ENCODE results near the gene GUCY1A2.

The GUCY1A2 gene

GRCh38 chr11:106990331-106990730 is 27.9 kb downstream of the GUCY1A2 start:
- H3K18ac ChIP-seq (ENCODE audit: low read length): no peak overlapping the region
- H4K12ac ChIP-seq (ENCODE audit: low read depth, low read length): no peak overlapping the region
- H3K23ac ChIP-seq (ENCODE audit: low read length): no peak overlapping the region
- H3K9me3 ChIP-seq (ENCODE audit: insufficient read depth, low read depth, low read length): no peaks in the 10 kb centered on the region
- no peaks in the 10 kb centered on the region for H3K79me2 ChIP-seq (ENCODE audit: control insufficient read depth, insufficient read depth, low read length, poor library complexity)
- no peak overlapping the region for H2BK12ac ChIP-seq (ENCODE audit: low read length)
- no peaks in the 10 kb centered on the region for H3K79me1 ChIP-seq (ENCODE audit: low read length)
- H3K4me2 ChIP-seq (ENCODE audit: low read length): no peak overlapping the region
- H2BK5ac ChIP-seq (ENCODE audit: low read depth, low read length, poor library complexity): no peak overlapping the region
- no peak overlapping the region for H2AFZ ChIP-seq (ENCODE audit: insufficient read depth, low read length, poor library complexity)
- no peaks in the 10 kb centered on the region for H3K36me3 ChIP-seq (ENCODE audit: control insufficient read depth in 1 of 2, insufficient read depth in 2 of 2, low read length in 2 of 2)
- no peak overlapping the region for H3K9ac ChIP-seq (ENCODE audit: low read length)
- no peak overlapping the region for H3K4me3 ChIP-seq (ENCODE audit: low read depth, low read length)
- no peak overlapping the region for H2AK5ac ChIP-seq (ENCODE audit: low read length)
- no peaks in the 10 kb centered on the region for H3K4me1 ChIP-seq (ENCODE audit: control insufficient read depth in 1 of 2, insufficient read depth in 2 of 2, low read length in 2 of 2)
- no peak overlapping the region for H3K27ac ChIP-seq (ENCODE audit: low read depth, low read length)
- H3K14ac ChIP-seq (ENCODE audit: low read length): no peak overlapping the region
- no peaks in the 10 kb centered on the region for H3K27me3 ChIP-seq (ENCODE audit: insufficient read depth, low read length)
- no peak overlapping the region for H3K4ac ChIP-seq (ENCODE audit: low read depth, low read length)
- no peak overlapping the region for H4K91ac ChIP-seq (ENCODE audit: low read depth, low read length)
- no peak overlapping the region for H2BK120ac ChIP-seq (ENCODE audit: insufficient read depth, low read length, poor library complexity)
- no peak for DNase-seq
- no peak overlapping the region for H4K8ac ChIP-seq (ENCODE audit: low read depth, low read length)
- no CpG with 5 or more reads among the region's 10 CpGs for WGBS (ENCODE audit: extremely low coverage, insufficient coverage, insufficient read length)

GRCh38 chr11:106989078-106989455 is 29.2 kb downstream of the GUCY1A2 start:
- no peak overlapping the region for H3K9ac ChIP-seq (ENCODE audit: low read length)
- H3K4ac ChIP-seq (ENCODE audit: low read depth, low read length): no peak overlapping the region
- H3K4me3 ChIP-seq (ENCODE audit: low read depth, low read length): no peak overlapping the region
- no peak overlapping the region for H3K18ac ChIP-seq (ENCODE audit: low read length)
- no peak overlapping the region for H3K23ac ChIP-seq (ENCODE audit: low read length)
- H4K91ac ChIP-seq (ENCODE audit: low read depth, low read length): no peak overlapping the region
- no peak overlapping the region for H3K14ac ChIP-seq (ENCODE audit: low read length)
- no peak overlapping the region for H2BK12ac ChIP-seq (ENCODE audit: low read length)
- H2BK5ac ChIP-seq (ENCODE audit: low read depth, low read length, poor library complexity): no peak overlapping the region
- no peak overlapping the region for H4K8ac ChIP-seq (ENCODE audit: low read depth, low read length)
- H3K27ac ChIP-seq (ENCODE audit: low read depth, low read length): no peak overlapping the region
- DNase-seq: no peak
- H2BK120ac ChIP-seq (ENCODE audit: insufficient read depth, low read length, poor library complexity): no peak overlapping the region
- no peaks in the 10 kb centered on the region for H3K79me2 ChIP-seq (ENCODE audit: control insufficient read depth, insufficient read depth, low read length, poor library complexity)
- no CpG with 5 or more reads among the region's 1 CpG for WGBS (ENCODE audit: extremely low coverage, insufficient coverage, insufficient read length)
- H3K36me3 ChIP-seq (ENCODE audit: control insufficient read depth in 1 of 2, insufficient read depth in 2 of 2, low read length in 2 of 2): no peaks in the 10 kb centered on the region
- no peaks in the 10 kb centered on the region for H3K79me1 ChIP-seq (ENCODE audit: low read length)
- H3K27me3 ChIP-seq (ENCODE audit: insufficient read depth, low read length): no peaks in the 10 kb centered on the region
- H3K9me3 ChIP-seq (ENCODE audit: insufficient read depth, low read depth, low read length): no peaks in the 10 kb centered on the region
- H2AFZ ChIP-seq (ENCODE audit: insufficient read depth, low read length, poor library complexity): no peak overlapping the region
- no peak overlapping the region for H4K12ac ChIP-seq (ENCODE audit: low read depth, low read length)
- H3K4me2 ChIP-seq (ENCODE audit: low read length): no peak overlapping the region
- no peak overlapping the region for H2AK5ac ChIP-seq (ENCODE audit: low read length)
- H3K4me1 ChIP-seq (ENCODE audit: control insufficient read depth in 1 of 2, insufficient read depth in 2 of 2, low read length in 2 of 2): no peaks in the 10 kb centered on the region

- Histone ChIP-seq H3K36me3 (ENCODE audit: control insufficient read depth in 1 of 2, insufficient read depth in 2 of 2, low read length in 2 of 2) (no peaks in the 10 kb centered on the region), H3K23ac (ENCODE audit: low read length) (no peak overlapping the region), H2BK12ac (ENCODE audit: low read length) (no peak overlapping the region), H3K14ac (ENCODE audit: low read length) (no peak overlapping the region), H3K79me1 (ENCODE audit: low read length) (no peaks in the 10 kb centered on the region), H2AFZ (ENCODE audit: insufficient read depth, low read length, poor library complexity) (no peak overlapping the region), H3K4ac (ENCODE audit: low read depth, low read length) (no peak overlapping the region), H3K18ac (ENCODE audit: low read length) (no peak overlapping the region), H3K27me3 (ENCODE audit: insufficient read depth, low read length) (no peaks in the 10 kb centered on the region), H4K91ac (ENCODE audit: low read depth, low read length) (no peak overlapping the region), H3K27ac (ENCODE audit: low read depth, low read length) (no peak overlapping the region), H2BK5ac (ENCODE audit: low read depth, low read length, poor library complexity) (no peak overlapping the region), H3K4me1 (ENCODE audit: control insufficient read depth in 1 of 2, insufficient read depth in 2 of 2, low read length in 2 of 2) (no peaks in the 10 kb centered on the region), H3K4me3 (ENCODE audit: low read depth, low read length) (no peak overlapping the region), H3K9me3 (ENCODE audit: insufficient read depth, low read depth, low read length) (no peaks in the 10 kb centered on the region), H4K12ac (ENCODE audit: low read depth, low read length) (no peak overlapping the region), H4K8ac (ENCODE audit: low read depth, low read length) (no peak overlapping the region), H3K9ac (ENCODE audit: low read length) (no peak overlapping the region), H2BK120ac (ENCODE audit: insufficient read depth, low read length, poor library complexity) (no peak overlapping the region), H3K79me2 (ENCODE audit: control insufficient read depth, insufficient read depth, low read length, poor library complexity) (no peaks in the 10 kb centered on the region), H3K4me2 (ENCODE audit: low read length) (no peak overlapping the region), H2AK5ac (ENCODE audit: low read length) (no peak overlapping the region)
- no CpG with 5 or more reads among the region's 2 CpGs for WGBS (ENCODE audit: extremely low coverage, insufficient coverage, insufficient read length)
- DNase-seq: no peak
Observed at GRCh38 chr11:106988151-106989077, 29.9 kb downstream of the GUCY1A2 start.

DNA sequence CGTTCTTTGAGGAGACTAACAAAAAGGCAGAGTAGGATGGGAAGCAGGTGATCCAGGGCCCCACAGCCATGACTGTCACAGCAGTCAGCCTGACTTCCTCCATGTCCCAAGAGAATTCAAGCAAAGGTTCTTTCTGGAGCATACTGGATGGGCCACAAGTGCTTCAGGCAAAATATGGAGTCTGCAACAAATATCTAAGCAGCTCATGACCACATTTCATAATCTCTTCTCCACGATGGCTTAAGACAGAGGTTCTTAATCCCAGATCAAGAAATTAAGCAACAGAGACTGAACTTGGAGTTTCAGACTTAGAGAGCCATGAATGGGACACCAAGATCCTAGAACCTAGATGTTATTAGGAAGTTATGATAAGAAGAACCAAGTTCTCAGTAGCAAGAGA is 31.6 kb downstream of the GUCY1A2 start:
- Histone ChIP-seq H3K27ac (ENCODE audit: low read depth, low read length) (no peak overlapping the region), H3K79me2 (ENCODE audit: control insufficient read depth, insufficient read depth, low read length, poor library complexity) (no peaks in the 10 kb centered on the region), H3K18ac (ENCODE audit: low read length) (no peak overlapping the region), H3K36me3 (ENCODE audit: control insufficient read depth in 1 of 2, insufficient read depth in 2 of 2, low read length in 2 of 2) (no peaks in the 10 kb centered on the region), H2BK5ac (ENCODE audit: low read depth, low read length, poor library complexity) (no peak overlapping the region), H3K23ac (ENCODE audit: low read length) (no peak overlapping the region), H2BK120ac (ENCODE audit: insufficient read depth, low read length, poor library complexity) (no peak overlapping the region), H3K27me3 (ENCODE audit: insufficient read depth, low read length) (no peaks in the 10 kb centered on the region), H3K14ac (ENCODE audit: low read length) (no peak overlapping the region), H3K9me3 (ENCODE audit: insufficient read depth, low read depth, low read length) (no peaks in the 10 kb centered on the region), H3K4me2 (ENCODE audit: low read length) (no peak overlapping the region), H4K12ac (ENCODE audit: low read depth, low read length) (no peak overlapping the region), H3K4ac (ENCODE audit: low read depth, low read length) (no peak overlapping the region), H2AK5ac (ENCODE audit: low read length) (no peak overlapping the region), H3K4me1 (ENCODE audit: control insufficient read depth in 1 of 2, insufficient read depth in 2 of 2, low read length in 2 of 2) (no peaks in the 10 kb centered on the region), H2AFZ (ENCODE audit: insufficient read depth, low read length, poor library complexity) (no peak overlapping the region), H4K91ac (ENCODE audit: low read depth, low read length) (no peak overlapping the region), H3K4me3 (ENCODE audit: low read depth, low read length) (no peak overlapping the region), H3K9ac (ENCODE audit: low read length) (no peak overlapping the region), H2BK12ac (ENCODE audit: low read length) (no peak overlapping the region), H4K8ac (ENCODE audit: low read depth, low read length) (no peak overlapping the region), H3K79me1 (ENCODE audit: low read length) (no peaks in the 10 kb centered on the region)
- no CpG with 5 or more reads among the region's 2 CpGs for WGBS (ENCODE audit: extremely low coverage, insufficient coverage, insufficient read length)
- no peak for DNase-seq
